ENCODE results near the gene MOSPD3. TPM values are rescaled to one million over a fixed set of nuclear protein-coding genes. Genes with fewer than 3 reads are reported as not detected.

Gene MOSPD3
- total RNA-seq, 1 donor from 2014 or later = 3.0 TPM

GRCh38 chr7:100604028-100604975 is 8.0 kb upstream of the MOSPD3 start:
- Histone ChIP-seq H3K79me2 (ENCODE audit: low read depth) (no peaks in the 10 kb centered on the region), H3K9me3 (ENCODE audit: low read depth) (no peaks in the 10 kb centered on the region), H2AFZ (replicated peaks) (peak overlapping the region; percentile 83), H3K27ac (no peak overlapping the region), H3K36me3 (no peaks in the 10 kb centered on the region), H3K27me3 (peaks cover 30% of the 10 kb centered on the region), H3K9ac (no peak overlapping the region), H3F3A (ENCODE audit: low read depth) (peaks cover 34% of the 10 kb centered on the region), H3K4me1 (peaks cover 32% of the 10 kb centered on the region), H4K20me1 (ENCODE audit: low read depth) (peaks cover 5% of the 10 kb centered on the region), H3K4me3 (peak overlapping the region; percentile 63), H3K4me2 (peak overlapping the region; percentile 90)
- TF ChIP-seq EZH2phosphoT487 (IDR thresholded peaks at IDR 0.05) (no peak), EZH2 (IDR thresholded peaks at IDR 0.05) (no peak), CTCF (IDR thresholded peaks at IDR 0.05) (peak; percentile 62)
- no peaks in the 10 kb centered on the region for H3K36me3 Mint-ChIP-seq
- DNase-seq (ENCODE audit: low spot score) = peak; percentile 90
- H3K27ac Mint-ChIP-seq = no peak overlapping the region
- peak overlapping the region; percentile 85 for H3K4me3 Mint-ChIP-seq
- no peaks in the 10 kb centered on the region for H3K9me3 Mint-ChIP-seq
- peaks cover 38% of the 10 kb centered on the region for H3K4me1 Mint-ChIP-seq
- peaks cover 13% of the 10 kb centered on the region for H3K27me3 Mint-ChIP-seq (ENCODE audit: insufficient read depth, low read depth)

DNA sequence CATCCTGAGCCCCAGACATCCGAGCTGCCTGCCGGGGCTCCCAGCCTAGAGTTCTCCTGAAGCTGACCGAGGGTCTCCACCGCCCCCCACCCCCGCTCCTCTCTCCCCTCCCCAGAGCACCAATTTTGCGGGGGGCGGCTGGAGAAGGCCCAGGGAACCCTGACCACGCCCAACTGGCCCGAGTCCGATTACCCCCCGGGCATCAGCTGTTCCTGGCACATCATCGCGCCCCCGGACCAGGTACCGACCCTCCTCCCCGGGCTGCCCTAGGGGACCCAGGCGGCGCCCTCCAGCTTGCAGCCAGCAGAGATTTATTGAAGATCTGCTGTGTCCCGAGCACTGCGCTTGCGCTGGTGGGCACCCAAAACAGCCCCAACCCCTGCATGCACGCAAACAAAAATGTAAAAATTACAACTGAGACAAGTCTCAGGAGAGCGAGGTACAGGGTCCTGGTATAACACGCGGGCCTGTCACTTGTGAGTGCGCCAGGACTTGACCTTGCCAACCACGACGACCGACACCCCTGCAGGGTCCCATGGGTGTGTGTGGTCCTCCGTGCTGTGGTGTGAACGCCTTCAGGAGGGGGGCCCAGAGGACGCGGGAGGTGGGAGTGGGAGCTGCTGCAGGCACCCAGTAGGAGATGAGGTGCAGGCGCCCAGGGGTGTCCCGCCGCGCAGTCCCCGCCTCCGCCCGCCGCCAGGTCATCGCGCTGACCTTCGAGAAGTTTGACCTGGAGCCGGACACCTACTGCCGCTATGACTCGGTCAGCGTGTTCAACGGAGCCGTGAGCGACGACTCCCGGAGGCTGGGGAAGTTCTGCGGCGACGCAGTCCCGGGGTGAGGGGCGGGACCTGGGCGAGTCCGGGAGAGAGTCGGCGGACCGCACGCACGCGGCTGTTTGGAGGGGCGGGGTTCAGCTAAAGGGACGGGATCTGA is 7.1 kb upstream of the MOSPD3 start:
- Histone ChIP-seq H3K36me3 (no peaks in the 10 kb centered on the region), H3K4me2 (peak overlapping the region; percentile 90), H3K27ac (no peak overlapping the region), H4K20me1 (ENCODE audit: low read depth) (peaks cover 5% of the 10 kb centered on the region), H3K9ac (no peak overlapping the region), H3K4me3 (peak overlapping the region; percentile 63), H2AFZ (replicated peaks) (peak overlapping the region; percentile 50), H3K79me2 (ENCODE audit: low read depth) (no peaks in the 10 kb centered on the region), H3K9me3 (ENCODE audit: low read depth) (no peaks in the 10 kb centered on the region), H3F3A (ENCODE audit: low read depth) (peaks cover 39% of the 10 kb centered on the region), H3K4me1 (peaks cover 32% of the 10 kb centered on the region), H3K27me3 (peaks cover 30% of the 10 kb centered on the region)
- Mint-ChIP-seq H3K9me3 (no peaks in the 10 kb centered on the region), H3K36me3 (no peaks in the 10 kb centered on the region), H3K4me3 (peak overlapping the region; percentile 85), H3K4me1 (peaks cover 37% of the 10 kb centered on the region), H3K27ac (no peak overlapping the region), H3K27me3 (ENCODE audit: insufficient read depth, low read depth) (peaks cover 13% of the 10 kb centered on the region)
- peak; percentile 80 for DNase-seq (ENCODE audit: low spot score)
- TF ChIP-seq EZH2 (IDR thresholded peaks at IDR 0.05) = peak; percentile 53
- no peak for TF ChIP-seq CTCF (IDR thresholded peaks at IDR 0.05)
- no peak for TF ChIP-seq EZH2phosphoT487 (IDR thresholded peaks at IDR 0.05)

GRCh38 chr7:100606313-100606712 is 6.0 kb upstream of the MOSPD3 start:
- H3K4me1 ChIP-seq = peaks cover 32% of the 10 kb centered on the region
- H3K4me2 ChIP-seq = peak overlapping the region; percentile 90
- H3K9ac ChIP-seq = no peak overlapping the region
- DNase-seq (ENCODE audit: low spot score) = no peak
- no peaks in the 10 kb centered on the region for H3K36me3 ChIP-seq
- no peak overlapping the region for H2AFZ ChIP-seq (replicated peaks)
- H3K9me3 ChIP-seq (ENCODE audit: low read depth) = no peaks in the 10 kb centered on the region
- no peaks in the 10 kb centered on the region for H3K79me2 ChIP-seq (ENCODE audit: low read depth)
- H3K4me3 Mint-ChIP-seq = peak overlapping the region; percentile 50
- no peaks in the 10 kb centered on the region for H3K36me3 Mint-ChIP-seq
- H3K4me3 ChIP-seq = no peak overlapping the region
- no peak for TF ChIP-seq EZH2 (IDR thresholded peaks at IDR 0.05)
- TF ChIP-seq EZH2phosphoT487 (IDR thresholded peaks at IDR 0.05) = no peak
- no peak for TF ChIP-seq CTCF (IDR thresholded peaks at IDR 0.05)
- H3K27me3 ChIP-seq = peaks cover 30% of the 10 kb centered on the region
- no peak overlapping the region for H3K27ac Mint-ChIP-seq
- no peak overlapping the region for H3K27ac ChIP-seq
- peaks cover 5% of the 10 kb centered on the region for H4K20me1 ChIP-seq (ENCODE audit: low read depth)
- H3F3A ChIP-seq (ENCODE audit: low read depth) = peaks cover 45% of the 10 kb centered on the region
- peaks cover 36% of the 10 kb centered on the region for H3K4me1 Mint-ChIP-seq
- no peaks in the 10 kb centered on the region for H3K9me3 Mint-ChIP-seq
- H3K27me3 Mint-ChIP-seq (ENCODE audit: insufficient read depth, low read depth) = peaks cover 13% of the 10 kb centered on the region
